Naive thymus-derived CD8-positive, alpha-beta T cell (primary cell): ENCODE results near the gene ARHGEF19. TPM values are rescaled to one million over a fixed set of nuclear protein-coding genes. Genes with fewer than 3 reads are reported as not detected.
"Not testable (repeated sequence)": the region's sequence is repeated elsewhere in the genome, so short reads cannot be mapped to it uniquely, and the experiment has no call there.

Experiments
- ATAC-seq, 2 donors: fragments of 150-1000 bp; cut with Tn5 transposase in 1 of 2; sonication (Bioruptor Pico), chemical (Tn5 transposase) in 1 of 2; 1 replicate in 1 of 2; 2 replicates in 1 of 2; pipeline ENCODE4 v1.10.0; 2021; ENCODE audit warnings: mild to moderate bottlenecking in 2 of 2, moderate library complexity in 2 of 2
- POLR2A ChIA-PET: fragments of 350-600 bp; sonication (Branson Sonifier 250); formaldehyde crosslinking; loops from one replicate; lab custom pipeline; 2021; ENCODE audit warnings: antibody characterized with exemption; lab: Charles Lee
- DNase-seq, 10 donors: peaks; one replicate each; pipeline versions ENCODE4 v3.0.0 to v3.0.0-alpha.2; 2020 to 2022
- H3K27ac Mint-ChIP-seq, 10 donors: one replicate each; pipeline ENCODE4 v1.8.0; 2020 to 2022; ENCODE audit warnings: mild to moderate bottlenecking in 10 of 10, mixed read lengths in 10 of 10, moderate library complexity in 4 of 10, inconsistent platforms in 1 of 10
- H3K27me3 Mint-ChIP-seq, 5 donors: one replicate each; pipeline ENCODE4 v1.8.0; 2021 to 2022; ENCODE audit warnings: mixed read lengths in 5 of 5
- H3K36me3 Mint-ChIP-seq, 3 donors: one replicate each; pipeline ENCODE4 v1.8.0; 2020 to 2022; ENCODE audit warnings: mixed read lengths in 3 of 3, mild to moderate bottlenecking in 2 of 3, inconsistent platforms in 1 of 3
- H3K4me1 Mint-ChIP-seq, 4 donors: one replicate each; pipeline ENCODE4 v1.8.0; 2021 to 2022; ENCODE audit warnings: mixed read lengths in 4 of 4
- H3K4me3 Mint-ChIP-seq, 10 donors: one replicate each; pipeline ENCODE4 v1.8.0; 2020 to 2022; ENCODE audit warnings: mild to moderate bottlenecking in 10 of 10, mixed read lengths in 10 of 10, moderate library complexity in 6 of 10, inconsistent platforms in 1 of 10
- H3K9me3 Mint-ChIP-seq, 9 donors: one replicate each; pipeline ENCODE4 v1.8.0; 2020 to 2022; ENCODE audit warnings: mixed read lengths in 9 of 9, mild to moderate bottlenecking in 3 of 9, inconsistent platforms in 1 of 9, moderate library complexity in 1 of 9
- polyA plus RNA-seq, 3 donors: library from polyadenylated mRNA; unstranded; fragments of 300-500 nt; fragmentation: Illumina TruSeq; gene quantifications; one replicate each; pipeline ENCODE4 v1.2.3, GENCODE V29; 2021
- total RNA-seq, 8 experiments: library from RNA in 2 of 8; stranded (reverse) in 2 of 8; gene quantifications; one replicate each; pipeline ENCODE4 v1.2.3 and lab custom pipeline; 2021 to 2026

The ARHGEF19 gene
- total RNA-seq, result 10 to 100 TPM; 11.9 to 12.7 TPM
- 1 to 10 TPM; 6.4 to 8.9 (median 7.7) TPM for polyA plus RNA-seq
- total RNA-seq (lab: John Stamatoyannopoulos, UW), result 8.4 to 20.9 (median 12.3) reads per million in 6 experiments

GRCh38 chr1:16212251-16212961 lies at the start of gene ARHGEF19:
TSS of gene ARHGEF19 (minus strand) at chr1:16212652. CDS start at chr1:16209054, 3,598 bp downstream.
- H3K9me3 Mint-ChIP-seq, result no peaks in the 10 kb centered on the region
- ATAC-seq (no peak), DNase-seq (no peak)
- no peaks in the 10 kb centered on the region for H3K27me3 Mint-ChIP-seq
- H3K4me1 Mint-ChIP-seq, result peaks cover 4 to 19% (median 16%) of the 10 kb centered on the region in 4 donors
- no peaks in the 10 kb centered on the region for H3K36me3 Mint-ChIP-seq
- POLR2A ChIA-PET, result interaction anchor here (1.4 kb wide), 1 partner anchor 10 kb away, joined by 4 read pairs; no protein-coding TSS in a partner anchor
- H3K27ac Mint-ChIP-seq, result peak within 1 kb of the TSS in 1 of 10 donors; percentile 66
- H3K4me3 Mint-ChIP-seq, result peak within 1 kb of the TSS in 1 of 10 donors; percentile 38

DNA sequence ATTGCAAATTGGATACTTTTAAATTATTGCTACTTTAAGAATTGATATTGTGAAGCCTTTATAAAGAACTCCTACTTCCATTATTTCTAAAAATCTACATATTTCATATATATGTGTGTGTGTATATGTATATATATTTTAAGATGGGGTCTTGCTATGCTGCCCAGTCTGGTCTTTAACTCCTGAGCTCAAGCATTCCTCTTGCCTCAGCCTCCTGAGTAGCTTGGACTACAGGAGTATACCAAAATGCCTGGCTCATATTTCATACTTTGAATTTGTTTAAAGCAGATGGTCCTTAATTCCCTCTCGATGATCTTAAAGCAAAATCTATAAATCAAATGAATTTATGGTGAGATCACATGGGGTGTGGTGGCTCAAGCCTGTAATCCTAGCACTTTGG lies 49.6 kb upstream of the ARHGEF19 start:
- POLR2A ChIA-PET, result no interaction called here
- H3K27me3 Mint-ChIP-seq, result no peaks in the 10 kb centered on the region
- peaks cover 7 to 18% (median 11%) of the 10 kb centered on the region in 4 donors for H3K4me1 Mint-ChIP-seq
- no peak for DNase-seq
- H3K9me3 Mint-ChIP-seq, result no peaks in the 10 kb centered on the region
- no peak overlapping the region for H3K4me3 Mint-ChIP-seq
- ATAC-seq, result no peak
- H3K36me3 Mint-ChIP-seq, result peaks cover 0 to 14% (median 0%) of the 10 kb centered on the region in 3 donors
- H3K27ac Mint-ChIP-seq, result no peak overlapping the region

DNA sequence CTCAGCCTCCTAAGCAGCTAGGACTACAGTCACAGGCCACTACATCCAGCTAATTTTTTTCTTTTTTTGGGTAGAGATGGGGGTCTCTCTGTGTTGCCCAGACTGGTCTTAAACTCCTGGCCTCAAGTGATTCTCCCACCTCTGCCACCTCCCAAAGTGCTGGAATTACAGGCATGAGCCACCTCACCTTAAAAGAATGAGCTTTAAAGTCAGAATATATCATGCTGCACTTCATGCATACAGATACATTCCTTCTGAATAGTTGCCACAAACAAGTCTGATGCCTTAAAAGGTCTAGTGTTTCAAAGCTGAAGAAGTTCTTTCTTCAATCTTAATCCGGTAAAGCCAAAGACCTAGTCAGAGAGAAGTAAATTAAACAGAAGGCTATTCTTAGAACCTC lies 48.4 kb upstream of the ARHGEF19 start:
- H3K27ac Mint-ChIP-seq, result peak overlapping the region in 1 of 10 donors; percentile 15
- H3K27me3 Mint-ChIP-seq, result no peaks in the 10 kb centered on the region
- H3K4me1 Mint-ChIP-seq, result peaks cover 0 to 10% (median 5%) of the 10 kb centered on the region in 4 donors
- POLR2A ChIA-PET, result no interaction called here
- no peak overlapping the region for H3K4me3 Mint-ChIP-seq
- peaks cover 0 to 19% (median 3%) of the 10 kb centered on the region in 3 donors for H3K36me3 Mint-ChIP-seq
- DNase-seq, result no peak
- no peak for ATAC-seq
- H3K9me3 Mint-ChIP-seq, result no peaks in the 10 kb centered on the region

DNA sequence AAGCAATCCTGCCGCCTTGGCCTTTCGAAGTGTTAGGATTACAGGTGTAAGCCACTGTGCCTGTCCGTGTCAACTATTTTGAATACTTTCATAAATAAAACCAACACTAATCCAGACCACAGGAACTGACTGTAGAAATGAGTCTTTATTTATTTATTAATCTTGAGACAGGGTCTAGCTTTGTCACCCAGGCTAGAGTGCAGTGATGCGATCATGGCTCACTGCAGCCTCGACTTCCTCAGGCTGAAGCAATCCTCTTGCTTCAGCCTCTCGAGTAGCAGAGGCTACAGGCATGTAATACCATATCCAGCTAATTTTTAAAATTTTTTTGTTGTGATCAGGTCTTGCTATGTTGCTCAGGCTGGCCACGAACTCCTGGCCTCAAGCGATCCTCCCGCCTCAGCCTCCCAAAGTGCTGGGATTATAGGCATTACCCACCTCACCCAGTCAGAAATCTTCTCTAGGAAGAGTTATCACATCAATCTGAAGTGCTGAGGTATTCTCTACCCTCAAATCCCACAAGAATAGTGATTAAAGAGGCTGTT lies 46.2 kb upstream of the ARHGEF19 start:
- POLR2A ChIA-PET, result interaction anchor here (0.7 kb wide), 1 partner anchor 108 kb away, joined by 3 read pairs; no protein-coding TSS in a partner anchor
- H3K4me1 Mint-ChIP-seq, result peaks cover 0 to 9% (median 2%) of the 10 kb centered on the region in 4 donors
- no peak overlapping the region for H3K4me3 Mint-ChIP-seq

DNA sequence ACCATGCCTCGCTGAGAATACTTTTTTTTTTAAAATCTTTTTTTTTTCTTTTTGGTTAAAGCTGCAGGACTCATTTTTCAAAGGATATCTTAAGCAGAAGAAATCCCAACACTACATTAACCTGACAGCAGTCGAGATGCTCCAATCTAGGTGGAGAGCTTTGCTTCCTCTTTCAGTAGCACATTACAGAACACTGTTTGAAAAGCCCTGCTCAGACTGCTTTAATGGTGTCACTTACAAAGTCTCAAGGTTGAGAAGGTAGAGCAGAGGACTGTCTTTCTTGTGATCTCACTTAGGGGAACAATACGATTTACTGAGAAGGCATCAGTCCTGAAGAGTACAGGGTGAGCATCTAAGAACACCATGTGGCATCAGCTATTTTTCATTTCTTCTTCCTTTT lies 45.5 kb upstream of the ARHGEF19 start:
- H3K4me3 Mint-ChIP-seq, result no peak overlapping the region
- H3K36me3 Mint-ChIP-seq, result peaks cover 0 to 41% (median 8%) of the 10 kb centered on the region in 3 donors
- H3K27ac Mint-ChIP-seq, result peak overlapping the region in 3 of 10 donors; percentile 24 to 43 (median 37)

More for the DNA sequence above, 46.2 kb upstream of the ARHGEF19 start:
- ATAC-seq, result no peak
- peak overlapping the region in 6 of 10 donors; percentile 24 to 67 (median 40) for H3K27ac Mint-ChIP-seq
- H3K27me3 Mint-ChIP-seq, result no peaks in the 10 kb centered on the region
- peaks cover 0 to 36% (median 8%) of the 10 kb centered on the region in 3 donors for H3K36me3 Mint-ChIP-seq
- no peak for DNase-seq
- H3K9me3 Mint-ChIP-seq, result no peaks in the 10 kb centered on the region

GRCh38 chr1:16257556-16257955 lies 45.1 kb upstream of the ARHGEF19 start:
- peak overlapping the region in 3 of 10 donors; percentile 12 to 71 (median 53) for H3K27ac Mint-ChIP-seq
- H3K4me3 Mint-ChIP-seq, DNase-seq, H3K4me1 Mint-ChIP-seq, H3K9me3 Mint-ChIP-seq, H3K27me3 Mint-ChIP-seq, POLR2A ChIA-PET, ATAC-seq: not testable (repeated sequence)
- H3K36me3 Mint-ChIP-seq, result peaks cover 0 to 44% (median 8%) of the 10 kb centered on the region in 3 donors

More for the DNA sequence above, 45.5 kb upstream of the ARHGEF19 start:
- ATAC-seq (no peak), DNase-seq (no peak)
- POLR2A ChIA-PET, result interaction anchor here (0.7 kb wide), 1 partner anchor 107 kb away, joined by 3 read pairs; no protein-coding TSS in a partner anchor
- peaks cover 0 to 9% (median 2%) of the 10 kb centered on the region in 4 donors for H3K4me1 Mint-ChIP-seq
- no peaks in the 10 kb centered on the region for H3K27me3 Mint-ChIP-seq
- H3K9me3 Mint-ChIP-seq, result no peaks in the 10 kb centered on the region

DNA sequence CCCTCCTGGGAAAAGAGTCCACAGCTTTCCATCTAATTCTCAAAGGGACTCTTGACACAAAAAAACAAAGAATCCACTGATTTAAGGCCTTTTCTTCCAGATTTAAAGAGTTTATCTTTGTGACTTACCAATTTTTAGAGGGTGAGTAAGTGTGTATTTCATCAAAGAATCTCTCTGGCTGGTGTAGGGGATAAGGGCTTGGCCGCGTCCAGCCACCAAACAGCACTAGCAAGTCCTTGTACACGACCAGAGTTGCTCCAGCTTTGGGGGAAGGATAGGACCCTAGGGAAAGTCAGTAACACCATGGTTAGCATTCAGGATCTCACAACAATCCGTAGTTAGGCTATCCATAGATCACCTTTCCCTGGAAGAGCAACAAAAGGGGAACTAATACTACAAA lies 44.0 kb upstream of the ARHGEF19 start:
- H3K27ac Mint-ChIP-seq, result peak overlapping the region in 2 of 10 donors; percentile 39 to 55
- POLR2A ChIA-PET, result no interaction called here
- peaks cover 0 to 12% (median 2%) of the 10 kb centered on the region in 4 donors for H3K4me1 Mint-ChIP-seq
- DNase-seq, result no peak
- no peaks in the 10 kb centered on the region for H3K9me3 Mint-ChIP-seq
- peaks cover 0 to 55% (median 8%) of the 10 kb centered on the region in 3 donors for H3K36me3 Mint-ChIP-seq
- H3K4me3 Mint-ChIP-seq, result no peak overlapping the region
- no peak for ATAC-seq
- no peaks in the 10 kb centered on the region for H3K27me3 Mint-ChIP-seq

GRCh38 chr1:16254263-16254928 lies 41.9 kb upstream of the ARHGEF19 start:
- POLR2A ChIA-PET, result no interaction called here
- Mint-ChIP-seq H3K36me3 (peaks cover 0 to 70% (median 8%) of the 10 kb centered on the region in 3 donors), H3K9me3 (no peaks in the 10 kb centered on the region), H3K4me3 (no peak overlapping the region), H3K27ac (peak overlapping the region in 8 of 10 donors; percentile 16 to 75 (median 44)), H3K27me3 (no peaks in the 10 kb centered on the region), H3K4me1 (peaks cover 5 to 27% (median 12%) of the 10 kb centered on the region in 4 donors)
- DNase-seq (no peak), ATAC-seq (no peak)

- no peaks in the 10 kb centered on the region for H3K27me3 Mint-ChIP-seq
- H3K9me3 Mint-ChIP-seq, result no peaks in the 10 kb centered on the region
- peaks cover 0 to 74% (median 8%) of the 10 kb centered on the region in 3 donors for H3K36me3 Mint-ChIP-seq
- DNase-seq (no peak), ATAC-seq (no peak)
- peak overlapping the region in 6 of 10 donors; percentile 24 to 75 (median 45) for H3K27ac Mint-ChIP-seq
- peaks cover 9 to 36% (median 22%) of the 10 kb centered on the region in 4 donors for H3K4me1 Mint-ChIP-seq
- H3K4me3 Mint-ChIP-seq, result no peak overlapping the region
- POLR2A ChIA-PET, result no interaction called here
Measured at GRCh38 chr1:16253332-16253922, 41.0 kb upstream of the ARHGEF19 start.

GRCh38 chr1:16252912-16253311 lies 40.5 kb upstream of the ARHGEF19 start:
- Mint-ChIP-seq H3K36me3 (peaks cover 0 to 74% (median 8%) of the 10 kb centered on the region in 3 donors), H3K4me3 (no peak overlapping the region), H3K4me1 (peaks cover 9 to 37% (median 22%) of the 10 kb centered on the region in 4 donors), H3K27me3 (no peaks in the 10 kb centered on the region), H3K27ac (peak overlapping the region in 3 of 10 donors; percentile 24 to 77 (median 61)), H3K9me3 (no peaks in the 10 kb centered on the region)
- POLR2A ChIA-PET, result no interaction called here
- ATAC-seq, result no peak
- DNase-seq, result no peak

DNA sequence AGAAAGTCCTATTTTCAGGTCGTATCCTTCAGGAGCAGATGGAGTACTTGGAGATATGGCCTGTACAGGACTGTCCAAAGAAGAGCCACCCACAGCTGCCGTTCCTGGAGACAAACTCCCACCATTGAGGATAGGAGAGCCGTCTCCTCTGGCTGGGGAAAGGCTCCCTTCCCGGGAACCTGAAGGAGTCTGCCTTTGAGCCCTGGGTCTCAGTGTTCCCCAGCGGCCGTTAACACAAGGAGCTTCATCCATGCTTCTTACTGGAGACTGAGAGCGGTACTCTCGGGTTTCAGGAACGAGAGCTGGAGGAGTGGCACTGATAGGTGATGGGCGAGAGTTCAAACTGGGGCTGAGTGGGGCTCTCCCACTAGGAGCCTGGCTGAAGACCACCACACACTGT lies 38.9 kb upstream of the ARHGEF19 start:
- Mint-ChIP-seq H3K4me1 (peaks cover 7 to 35% (median 22%) of the 10 kb centered on the region in 4 donors), H3K36me3 (peaks cover 0 to 84% (median 11%) of the 10 kb centered on the region in 3 donors), H3K27me3 (no peaks in the 10 kb centered on the region), H3K4me3 (no peak overlapping the region), H3K27ac (peak overlapping the region in 2 of 10 donors; percentile 53 to 79), H3K9me3 (no peaks in the 10 kb centered on the region)
- no peak for DNase-seq
- POLR2A ChIA-PET, result no interaction called here
- ATAC-seq, result no peak
